Muscle of back (tissue), 13 donors: ENCODE results near the gene SLC28A1. TPM values are rescaled to one million over a fixed set of nuclear protein-coding genes. Genes with fewer than 3 reads are reported as not detected.
"Not testable (repeated sequence)": the region's sequence is repeated elsewhere in the genome, so short reads cannot be mapped to it uniquely, and the experiment has no call there.

Experiments
- DNase-seq, 3 donors: peaks; one replicate each; pipeline versions ENCODE4 v3.0.0 to v3.0.0-alpha.2; 2013
- long read RNA-seq, 9 donors: transcript quantifications; one replicate each; lab custom pipeline, GENCODE V29; 2026
- polyA plus RNA-seq, 10 donors: library from polyadenylated mRNA; unstranded; fragments of 120-200 nt; gene quantifications; one replicate each; pipeline ENCODE4 v1.2.1, GENCODE V29; 2013; ENCODE audit not compliant: insufficient read length in 10 of 10

The SLC28A1 gene, protein sequence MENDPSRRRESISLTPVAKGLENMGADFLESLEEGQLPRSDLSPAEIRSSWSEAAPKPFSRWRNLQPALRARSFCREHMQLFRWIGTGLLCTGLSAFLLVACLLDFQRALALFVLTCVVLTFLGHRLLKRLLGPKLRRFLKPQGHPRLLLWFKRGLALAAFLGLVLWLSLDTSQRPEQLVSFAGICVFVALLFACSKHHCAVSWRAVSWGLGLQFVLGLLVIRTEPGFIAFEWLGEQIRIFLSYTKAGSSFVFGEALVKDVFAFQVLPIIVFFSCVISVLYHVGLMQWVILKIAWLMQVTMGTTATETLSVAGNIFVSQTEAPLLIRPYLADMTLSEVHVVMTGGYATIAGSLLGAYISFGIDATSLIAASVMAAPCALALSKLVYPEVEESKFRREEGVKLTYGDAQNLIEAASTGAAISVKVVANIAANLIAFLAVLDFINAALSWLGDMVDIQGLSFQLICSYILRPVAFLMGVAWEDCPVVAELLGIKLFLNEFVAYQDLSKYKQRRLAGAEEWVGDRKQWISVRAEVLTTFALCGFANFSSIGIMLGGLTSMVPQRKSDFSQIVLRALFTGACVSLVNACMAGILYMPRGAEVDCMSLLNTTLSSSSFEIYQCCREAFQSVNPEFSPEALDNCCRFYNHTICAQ
- polyA plus RNA-seq, result under 1 TPM; 0.17 to 0.58 (median 0.30) TPM
- long read RNA-seq, donor 1, result 0 reads
- long read RNA-seq, donor 2, result 0 reads
- long read RNA-seq, donor 3, result 0 reads
- long read RNA-seq, donor 4, result 0 reads
- long read RNA-seq, donor 5, result 0 reads
- long read RNA-seq, donor 6, result 0 reads
- long read RNA-seq, donor 7, result 0 reads
- long read RNA-seq, donor 8, result 0 reads
- long read RNA-seq, donor 9, result 0 reads

DNA sequence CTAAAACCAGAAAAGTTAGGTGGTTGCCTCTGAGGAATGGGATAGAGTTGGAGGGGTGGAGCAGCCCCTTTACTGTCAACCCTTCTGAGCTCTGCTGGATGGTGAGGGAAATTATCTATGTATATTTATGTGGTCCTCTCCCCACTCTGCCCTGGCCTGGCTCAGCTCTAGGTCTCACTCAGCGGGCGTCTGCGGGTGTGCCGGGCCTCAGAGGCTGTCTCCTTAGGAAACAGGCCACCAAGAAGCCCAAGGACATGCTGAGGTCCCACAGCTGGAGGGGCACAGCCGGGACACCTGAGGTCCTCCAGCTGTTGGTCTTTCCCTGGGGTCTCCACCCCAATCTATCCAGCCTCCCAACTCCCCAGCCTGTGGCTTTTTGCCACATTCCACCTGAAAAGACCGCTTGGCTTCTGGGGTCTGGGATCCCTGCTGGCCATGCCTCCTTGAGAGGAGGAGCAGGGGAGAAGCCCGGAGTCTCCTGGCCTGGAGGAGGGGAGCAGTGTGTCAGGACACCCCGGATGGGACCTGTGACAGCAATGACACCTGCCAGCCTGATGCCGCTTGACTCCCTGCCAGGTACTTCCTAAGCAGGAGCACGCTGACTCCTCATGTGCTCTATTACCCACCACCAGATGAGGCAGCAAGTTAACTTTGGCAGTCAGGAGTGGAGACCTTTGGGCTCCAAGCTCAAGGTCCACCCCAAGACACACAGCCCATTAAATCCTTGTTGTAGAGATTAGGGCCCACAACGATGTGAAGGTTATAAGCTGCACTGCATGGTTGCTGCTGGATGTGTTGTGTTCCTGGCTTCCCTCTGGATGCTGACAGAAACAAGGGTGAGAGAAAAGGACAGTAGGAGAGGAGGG lies at the start of gene SLC28A1:
Gene SLC28A1 (plus strand): TSS at position 747 of the 866 bp plus-strand sequence. CDS start 3,099 bp downstream, outside the sequence.
- no peak for DNase-seq

DNA sequence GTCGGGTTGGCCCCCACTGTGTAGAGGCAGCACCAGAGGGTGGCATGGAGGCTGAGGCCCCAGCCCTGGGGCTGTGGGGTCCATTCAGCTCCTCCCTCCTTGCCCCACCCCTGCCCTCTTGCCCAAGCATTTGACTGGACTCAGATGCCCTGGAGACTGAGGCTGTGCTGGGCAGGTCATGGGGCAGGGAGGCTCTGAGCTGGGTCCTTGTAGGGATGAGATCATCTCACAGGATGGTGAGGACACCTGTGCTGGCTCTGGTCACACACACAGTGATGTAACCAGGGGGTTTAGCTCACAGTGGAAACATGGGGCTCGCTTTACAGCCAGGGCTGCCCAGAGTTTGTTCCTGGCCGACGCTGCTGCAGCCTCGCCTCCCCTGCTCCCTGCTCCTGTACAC lies 49.5 kb upstream of the SLC28A1 start:
- DNase-seq, result no peak

DNA sequence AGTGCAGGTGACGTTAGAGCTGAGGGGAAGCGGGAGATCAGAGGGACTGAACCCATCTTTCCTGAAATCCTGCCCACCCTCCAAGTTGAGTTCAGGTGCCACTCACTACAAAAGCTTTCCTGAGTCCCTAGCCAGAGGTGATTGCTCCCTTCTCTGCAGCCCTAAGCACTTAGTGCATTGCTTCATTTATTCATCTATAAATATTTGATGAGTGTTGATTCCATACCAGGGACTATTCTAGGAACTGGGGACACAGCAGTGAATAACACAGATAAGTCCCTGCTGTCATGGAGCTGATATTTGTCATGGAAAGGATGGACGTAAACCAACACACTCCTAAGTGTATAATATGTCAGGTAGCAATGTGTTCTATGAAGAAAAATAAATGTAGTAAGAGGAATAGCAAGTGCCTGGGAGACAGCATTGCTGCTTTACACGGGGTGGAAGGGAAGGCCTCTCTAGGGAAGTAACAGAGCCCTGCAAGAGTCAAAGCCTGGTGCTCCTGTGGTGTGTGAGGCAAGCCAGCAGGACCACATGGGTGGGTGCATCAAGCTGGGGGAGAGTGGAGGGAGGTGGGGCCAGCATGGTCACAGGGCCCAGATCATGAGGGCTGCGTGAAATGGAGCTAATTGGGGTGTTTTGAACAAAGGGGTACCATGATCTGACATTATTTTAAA lies 48.7 kb upstream of the SLC28A1 start:
- no peak for DNase-seq

DNA sequence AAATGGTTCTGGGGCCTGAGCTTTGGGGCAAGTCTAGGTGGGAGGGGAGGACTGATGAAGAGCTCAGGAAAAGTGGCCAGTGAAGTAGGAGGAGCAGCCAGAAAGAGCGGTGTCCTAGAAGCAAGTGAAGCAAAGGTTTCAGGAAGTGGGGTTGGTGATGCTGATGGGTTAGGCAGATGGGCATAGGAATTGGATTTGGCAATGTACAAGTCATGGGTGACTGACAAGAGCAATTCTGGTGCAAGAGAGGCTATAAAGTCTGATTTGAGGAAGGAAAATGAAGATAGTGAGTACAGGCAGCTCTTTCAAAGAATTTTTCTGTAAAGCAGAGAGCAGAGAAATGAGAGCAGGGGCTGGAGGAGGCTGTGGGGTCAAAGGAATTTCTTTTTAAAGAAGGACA lies 47.6 kb upstream of the SLC28A1 start:
- no peak for DNase-seq

DNA sequence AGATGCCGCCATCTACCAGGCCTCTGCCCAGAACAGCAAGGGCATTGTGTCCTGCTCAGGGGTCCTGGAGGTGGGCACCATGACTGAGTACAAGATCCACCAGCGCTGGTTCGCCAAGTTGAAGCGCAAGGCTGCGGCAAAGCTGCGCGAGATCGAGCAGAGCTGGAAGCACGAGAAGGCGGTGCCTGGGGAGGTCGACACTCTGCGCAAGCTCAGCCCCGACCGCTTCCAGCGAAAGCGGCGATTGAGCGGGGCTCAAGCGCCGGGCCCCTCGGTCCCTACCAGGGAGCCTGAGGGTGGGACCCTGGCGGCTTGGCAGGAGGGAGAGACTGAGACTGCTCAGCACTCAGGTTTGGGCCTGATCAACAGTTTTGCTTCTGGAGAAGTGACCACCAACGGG lies 44.7 kb upstream of the SLC28A1 start:
- no peak for DNase-seq

DNA sequence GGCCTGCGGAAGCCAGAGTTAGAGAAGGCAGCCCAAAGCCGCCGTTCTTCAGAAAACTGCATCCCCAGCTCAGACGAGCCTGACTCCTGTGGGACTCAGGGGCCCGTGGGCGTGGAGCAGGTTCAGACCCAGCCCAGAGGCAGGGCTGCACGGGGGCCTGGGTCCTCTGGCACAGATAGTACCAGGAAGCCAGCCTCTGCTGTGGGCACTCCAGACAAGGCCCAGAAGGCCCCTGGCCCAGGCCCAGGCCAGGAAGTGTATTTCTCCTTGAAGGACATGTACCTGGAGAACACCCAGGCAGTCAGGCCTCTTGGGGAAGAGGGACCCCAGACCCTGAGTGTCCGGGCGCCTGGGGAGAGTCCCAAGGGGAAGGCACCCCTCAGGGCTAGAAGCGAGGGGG lies 44.2 kb upstream of the SLC28A1 start:
- DNase-seq, result no peak

DNA sequence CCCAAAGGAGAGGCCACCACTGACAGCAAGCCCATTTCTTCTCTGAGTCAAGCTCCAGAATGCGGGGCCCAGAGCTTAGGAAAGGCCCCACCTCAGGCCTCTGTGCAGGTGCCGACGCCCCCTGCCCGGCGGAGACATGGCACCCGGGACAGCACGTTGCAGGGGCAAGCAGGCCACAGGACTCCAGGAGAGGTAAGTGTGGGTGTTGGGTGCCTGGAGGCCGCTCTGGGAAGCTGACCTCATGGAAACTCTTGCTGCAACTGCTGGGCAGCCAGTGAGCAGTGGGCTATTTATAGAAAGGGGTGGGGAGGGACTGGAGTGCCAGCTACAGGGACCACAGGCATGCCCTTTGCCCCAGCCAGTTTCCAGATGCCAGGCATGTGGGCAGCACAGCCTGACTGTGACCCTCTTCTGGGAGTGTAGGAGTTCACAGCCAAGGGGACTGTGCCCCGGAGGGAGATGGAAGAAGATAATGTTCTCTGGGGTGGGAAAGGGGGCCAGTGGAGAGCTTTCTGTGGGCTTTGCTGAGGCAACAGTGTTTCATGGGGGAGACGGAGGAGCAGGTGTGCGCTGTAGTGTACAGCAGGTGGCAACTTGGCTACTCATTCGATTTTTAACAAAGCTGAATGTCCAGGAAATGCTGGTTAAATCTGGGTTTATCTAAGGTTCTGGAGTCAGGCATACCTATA lies 43.6 kb upstream of the SLC28A1 start:
- peak in 1 of 3 donors; percentile 72 for DNase-seq

DNA sequence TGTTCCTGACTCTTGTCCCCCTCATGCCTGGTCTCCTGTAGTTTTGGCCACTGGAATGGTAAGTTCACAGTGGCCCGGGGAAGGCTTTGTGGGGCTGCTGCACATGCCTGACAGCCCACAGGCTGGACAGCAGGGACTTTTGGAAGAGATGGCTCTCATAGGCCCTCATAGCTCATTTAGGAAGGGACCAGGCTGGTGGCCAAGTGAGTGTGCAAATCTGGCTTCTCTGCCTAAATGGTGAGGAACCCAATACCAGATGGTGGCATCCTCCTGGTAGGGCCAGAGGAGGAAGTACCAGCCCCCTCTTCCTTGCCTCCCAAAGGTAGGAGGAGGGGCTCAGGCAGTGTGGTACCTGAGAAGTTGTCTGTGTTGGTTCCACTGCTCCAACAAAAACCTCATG lies 41.7 kb upstream of the SLC28A1 start:
- no peak for DNase-seq

DNA sequence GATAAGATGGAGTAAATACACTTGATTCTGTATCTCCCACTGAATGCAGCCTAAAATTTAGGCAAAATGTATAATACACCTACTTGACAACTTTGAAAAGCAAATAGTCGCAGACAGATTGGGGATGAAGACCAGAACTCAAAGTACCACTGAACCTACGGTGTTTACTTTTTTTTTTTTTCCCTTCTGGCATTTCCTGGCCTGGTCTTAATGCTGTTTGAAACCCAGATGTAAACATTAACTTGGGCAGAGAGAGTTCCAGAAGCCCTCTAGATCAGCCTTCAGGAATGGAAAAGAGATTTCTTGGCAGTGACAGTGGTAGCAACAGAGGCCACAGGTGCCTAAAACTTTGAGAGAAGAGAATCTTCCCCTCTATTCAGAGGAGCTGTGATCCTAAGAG lies 39.5 kb upstream of the SLC28A1 start:
- no peak for DNase-seq

DNA sequence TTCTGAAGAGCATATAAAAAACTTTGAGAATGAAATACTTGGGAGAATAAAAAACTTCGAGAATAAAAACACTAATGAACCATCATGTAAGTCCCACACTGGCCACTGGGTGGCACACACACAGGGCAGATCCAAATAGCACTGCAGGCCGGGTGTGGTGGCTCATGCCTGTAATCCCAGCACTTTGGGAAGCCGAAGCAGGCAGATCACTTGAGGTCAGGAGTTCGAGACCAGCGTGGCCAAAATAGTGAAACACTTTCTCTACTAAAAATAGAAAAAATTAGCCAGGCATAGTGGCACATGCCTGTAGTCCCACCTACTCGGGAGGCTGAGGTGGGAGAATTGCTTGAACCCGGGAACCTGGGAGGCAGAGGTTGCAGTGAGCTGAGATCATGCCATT lies 38.8 kb upstream of the SLC28A1 start:
- not testable (repeated sequence) for DNase-seq

DNA sequence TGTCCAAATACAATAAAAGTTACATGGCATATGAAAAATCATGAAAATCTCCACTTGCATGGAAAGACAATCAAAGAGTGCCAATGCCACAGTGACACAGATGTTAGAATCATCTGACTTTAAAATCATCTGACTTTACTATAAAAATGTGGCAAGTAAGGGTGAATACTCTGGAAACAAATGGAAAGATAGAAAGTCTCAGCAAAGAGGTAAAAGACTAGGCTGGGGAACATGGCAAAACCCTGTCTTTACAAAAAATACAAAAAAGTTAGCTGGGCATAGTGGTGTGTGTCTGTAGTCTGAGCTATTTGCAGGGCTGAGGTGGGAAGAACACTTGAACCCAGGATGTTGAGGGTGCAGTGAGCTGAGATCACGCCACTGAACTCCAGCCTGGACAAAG lies 38.2 kb upstream of the SLC28A1 start:
- DNase-seq, result no peak

DNA sequence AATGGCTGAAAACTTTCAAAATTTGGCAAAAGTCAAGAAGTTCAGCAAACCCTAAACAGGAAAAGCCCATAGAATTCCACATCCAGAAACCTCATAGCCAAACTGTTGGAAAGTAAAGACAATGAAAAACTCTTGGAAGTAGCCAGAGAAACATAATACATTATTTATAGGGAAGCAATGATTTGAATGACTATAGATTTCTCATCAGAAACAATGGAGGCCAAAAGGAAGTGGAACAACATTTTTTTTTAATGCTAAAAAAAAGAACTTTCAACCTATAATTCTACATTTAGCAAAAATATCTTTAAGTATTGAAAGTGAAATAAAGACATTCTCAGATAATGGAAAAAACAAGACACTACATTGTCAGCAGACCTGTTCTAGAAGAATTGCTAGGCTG lies 37.1 kb upstream of the SLC28A1 start:
- no peak for DNase-seq

DNA sequence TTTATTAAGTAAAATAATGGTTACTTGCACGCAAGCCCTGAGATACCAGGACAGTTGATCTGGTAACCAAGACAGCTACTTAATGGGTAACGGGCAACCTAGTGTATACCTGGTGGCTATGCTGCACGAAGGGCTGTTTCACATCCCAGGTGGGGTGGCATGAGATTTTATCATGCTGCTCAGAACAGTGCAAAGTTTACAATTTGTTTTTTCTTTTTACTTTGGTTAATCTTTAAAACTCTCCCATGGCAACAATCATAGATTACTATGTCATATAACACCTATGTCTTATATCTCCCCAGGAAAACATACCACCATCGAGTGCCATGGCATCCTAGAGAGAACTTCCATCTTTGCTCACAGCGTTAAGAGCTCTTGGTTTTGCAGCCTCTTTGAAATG lies 32.2 kb upstream of the SLC28A1 start:
- no peak for DNase-seq

DNA sequence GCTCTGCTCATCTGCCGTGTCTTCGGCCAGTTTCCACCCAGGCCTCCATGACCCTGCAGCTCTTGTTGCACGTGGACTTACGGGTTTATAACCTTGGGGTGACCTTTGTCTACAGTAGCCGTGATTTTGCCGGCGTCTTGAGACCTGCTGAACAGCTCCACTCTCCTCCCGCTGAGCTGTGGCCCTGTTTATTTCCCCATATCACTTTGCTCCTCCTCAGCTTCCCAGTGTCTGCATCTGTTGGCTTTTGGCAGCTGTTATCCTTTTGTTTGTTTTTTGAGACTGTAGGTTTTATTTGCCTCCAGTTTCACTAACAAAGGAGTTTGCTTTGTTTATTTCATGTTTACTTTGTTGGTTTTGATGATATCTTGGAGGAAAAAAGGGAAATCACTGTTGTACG lies 29.3 kb upstream of the SLC28A1 start:
- DNase-seq, result peak in 1 of 3 donors; percentile 54

DNA sequence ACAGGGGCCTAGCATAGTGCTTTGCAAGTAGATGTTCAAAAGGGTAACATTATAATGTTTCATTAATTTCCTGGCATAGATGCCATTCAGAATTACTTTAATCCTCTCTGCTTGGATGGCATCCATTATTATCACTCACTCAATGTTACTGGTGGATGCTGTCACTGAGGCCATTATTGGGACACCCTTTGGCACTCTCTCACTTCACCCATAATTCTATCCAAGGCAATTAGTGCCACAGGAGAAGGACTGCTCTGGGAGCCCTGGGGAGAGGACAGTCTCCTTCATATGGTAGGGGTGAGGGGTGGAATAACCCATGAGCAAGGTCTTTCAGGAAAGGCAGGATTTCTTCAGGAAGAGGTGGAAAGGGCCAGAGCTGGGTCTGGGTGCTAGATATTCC lies 28.7 kb upstream of the SLC28A1 start:
- DNase-seq, result no peak

DNA sequence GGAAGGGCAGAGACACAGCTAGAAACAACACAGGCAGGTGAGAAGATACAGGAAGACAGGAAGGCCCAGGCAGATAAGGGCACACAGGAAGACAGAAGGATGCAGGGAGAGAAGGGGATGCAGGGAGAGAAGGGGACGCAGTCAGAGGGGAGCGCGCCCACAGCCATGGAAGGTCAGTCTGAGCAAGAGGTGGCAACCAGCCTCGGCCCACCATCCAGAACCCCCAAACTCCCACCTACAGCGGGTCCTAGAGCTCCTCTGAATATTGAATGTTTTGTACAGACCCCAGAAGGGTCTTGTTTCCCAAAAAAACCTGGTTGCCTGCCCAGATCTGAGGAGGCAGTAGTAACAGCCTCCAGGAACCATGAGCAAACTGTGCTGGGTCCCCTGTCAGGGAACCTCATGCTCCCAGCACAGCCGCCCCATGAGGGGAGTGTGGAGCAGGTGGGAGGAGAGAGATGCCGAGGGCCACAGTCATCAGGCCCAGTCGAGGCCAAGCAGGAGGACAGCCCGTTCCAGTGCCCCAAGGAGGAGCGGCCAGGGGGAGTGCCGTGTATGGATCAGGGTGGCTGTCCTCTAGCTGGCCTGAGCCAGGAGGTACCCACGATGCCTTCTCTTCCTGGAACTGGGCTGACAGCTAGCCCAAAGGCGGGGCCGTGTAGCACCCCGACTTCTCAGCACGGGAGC lies 27.6 kb upstream of the SLC28A1 start:
- no peak for DNase-seq

DNA sequence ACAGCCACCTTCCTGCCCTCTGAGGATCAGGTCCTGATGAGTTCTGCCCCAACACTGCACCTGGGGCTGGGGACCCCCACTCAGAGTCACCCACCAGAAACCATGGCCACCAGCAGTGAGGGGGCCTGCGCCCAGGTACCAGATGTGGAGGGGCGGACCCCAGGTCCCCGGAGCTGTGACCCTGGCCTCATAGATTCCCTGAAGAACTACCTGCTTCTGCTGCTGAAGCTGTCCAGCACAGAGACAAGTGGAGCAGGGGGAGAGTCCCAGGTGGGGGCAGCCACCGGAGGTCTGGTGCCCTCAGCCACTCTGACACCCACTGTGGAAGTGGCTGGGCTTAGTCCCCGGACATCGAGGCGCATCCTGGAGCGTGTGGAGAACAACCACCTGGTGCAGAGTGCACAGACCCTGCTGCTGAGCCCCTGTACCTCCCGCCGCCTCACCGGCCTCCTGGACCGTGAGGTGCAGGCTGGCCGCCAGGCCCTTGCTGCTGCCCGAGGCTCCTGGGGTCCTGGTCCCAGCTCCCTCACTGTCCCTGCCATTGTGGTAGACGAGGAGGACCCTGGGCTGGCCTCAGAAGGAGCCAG lies 27.0 kb upstream of the SLC28A1 start:
- no peak for DNase-seq

DNA sequence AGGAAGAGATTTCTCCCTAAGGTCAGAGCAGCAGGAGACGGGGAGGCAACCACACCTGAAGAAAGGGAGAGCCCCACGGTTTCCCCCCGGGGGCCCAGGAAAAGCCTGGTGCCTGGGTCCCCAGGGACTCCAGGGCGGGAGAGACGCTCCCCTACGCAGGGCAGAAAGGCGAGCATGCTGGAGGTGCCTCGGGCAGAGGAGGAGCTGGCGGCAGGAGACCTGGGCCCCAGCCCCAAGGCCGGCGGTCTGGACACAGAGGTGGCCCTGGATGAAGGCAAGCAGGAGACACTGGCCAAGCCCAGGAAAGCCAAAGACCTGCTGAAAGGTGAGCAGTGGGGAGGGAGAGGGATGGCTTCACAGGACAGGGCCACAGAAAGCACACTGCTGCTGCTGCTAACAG lies 26.2 kb upstream of the SLC28A1 start:
- DNase-seq, result no peak

DNA sequence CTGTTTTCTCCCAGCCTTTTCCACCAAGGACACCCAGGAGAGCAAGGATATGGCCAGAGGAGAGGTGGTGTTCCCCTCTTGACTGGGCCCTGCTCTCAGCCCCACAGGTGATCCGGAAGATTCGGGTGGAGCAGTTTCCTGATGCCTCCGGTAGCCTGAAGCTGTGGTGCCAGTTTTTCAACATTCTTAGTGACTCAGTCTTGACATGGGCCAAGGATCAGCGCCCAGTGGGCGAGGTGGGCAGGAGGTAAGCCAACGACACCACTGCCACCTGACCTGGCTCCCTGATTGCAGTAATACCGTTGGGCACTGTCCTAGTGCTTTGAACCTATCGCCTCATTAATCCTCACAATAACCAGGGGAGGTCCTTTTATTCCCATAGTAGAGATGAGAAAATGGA lies 25.3 kb upstream of the SLC28A1 start:
- DNase-seq, result no peak

DNA sequence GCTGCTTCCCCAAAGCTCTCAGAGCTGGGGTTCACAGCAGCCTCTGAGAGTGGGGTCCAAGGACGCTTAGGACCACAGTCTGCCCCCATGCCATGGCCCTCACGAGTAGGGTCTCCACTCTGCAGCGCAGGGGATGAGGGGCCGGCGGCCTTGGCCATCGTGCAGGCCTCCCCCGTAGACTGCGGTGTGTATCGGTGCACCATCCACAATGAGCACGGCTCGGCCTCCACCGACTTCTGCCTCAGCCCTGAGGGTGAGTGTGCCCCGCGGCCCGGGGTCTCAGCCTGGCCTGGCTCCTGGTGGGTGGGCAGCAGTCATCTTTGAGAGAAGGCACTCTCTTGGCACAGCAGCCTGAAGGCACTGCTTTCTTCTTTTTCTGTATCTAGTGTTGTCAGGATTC lies 24.8 kb upstream of the SLC28A1 start:
- no peak for DNase-seq
